ENCODE data around the gene NEXN. TPM values are rescaled to one million over a fixed set of nuclear protein-coding genes. Genes with fewer than 3 reads are reported as not detected.
A peak's percentile ranks its signal among the peaks of the same experiment; 100 is the strongest.

NEXN gene
- total and polyA plus RNA-seq, 2 of the 13 experiments (the other 11 are each of a cell fraction or from before 2014, with no cell fraction given) = 0.07 to 0.97 TPM

DNA sequence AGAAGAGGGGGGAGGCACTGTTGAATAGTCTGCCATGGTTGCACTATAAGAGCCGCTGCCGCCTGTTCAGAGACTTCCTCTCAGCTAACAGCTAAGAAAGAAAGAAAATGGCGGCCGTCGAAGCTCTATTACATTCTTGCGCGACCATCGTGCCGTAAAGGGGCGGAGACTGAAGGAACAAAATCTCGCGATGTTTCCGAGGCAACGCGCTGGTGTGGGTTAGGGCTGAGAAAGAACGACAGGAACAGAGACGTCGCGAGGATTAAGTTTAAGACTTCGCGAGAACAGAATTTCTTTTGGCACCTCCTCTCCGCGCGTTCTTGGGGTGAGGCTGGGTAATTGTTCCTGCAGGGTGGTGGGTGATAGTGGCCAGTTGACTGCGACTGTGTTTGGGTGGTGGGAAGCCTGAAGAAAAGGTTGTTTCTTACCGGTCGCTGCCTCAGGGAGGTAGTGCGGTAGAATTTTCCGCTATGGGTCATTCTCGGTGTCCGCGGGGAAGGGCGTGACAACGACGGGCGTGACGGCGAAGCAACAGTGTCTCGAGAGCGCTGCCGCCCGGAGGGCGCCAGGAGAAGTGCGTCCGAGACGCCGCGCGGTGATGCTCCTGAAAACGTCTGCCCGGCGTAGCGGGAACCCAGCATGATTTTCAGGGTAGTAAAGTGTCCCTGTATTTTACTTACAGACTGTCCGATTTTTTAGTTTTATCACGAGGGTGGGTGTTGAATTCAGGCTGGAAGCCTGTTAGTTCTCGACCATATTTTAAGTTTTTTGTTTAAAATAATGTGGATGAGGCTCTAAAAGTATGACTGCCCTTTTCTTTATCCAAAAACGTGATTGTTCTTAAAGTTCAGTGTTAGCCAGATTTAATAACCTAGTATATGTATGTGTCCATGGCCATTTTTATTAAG lies 90.8 kb downstream of the NEXN start, which contains the start of gene FUBP1 (continued):
- TF ChIP-seq NCOA2 (CRISPR knock-in tag; IDR thresholded peaks at IDR 0.05) = peak; percentile 26; the same call in 1 of the 2 replicates
- no peak for TF ChIP-seq ZNF678 (CRISPR knock-in tag; IDR thresholded peaks at IDR 0.05)
- no peak for TF ChIP-seq ZNF761 (CRISPR knock-in tag; conservative IDR thresholded peaks at IDR 0.05)
- TF ChIP-seq, protein P1, sequence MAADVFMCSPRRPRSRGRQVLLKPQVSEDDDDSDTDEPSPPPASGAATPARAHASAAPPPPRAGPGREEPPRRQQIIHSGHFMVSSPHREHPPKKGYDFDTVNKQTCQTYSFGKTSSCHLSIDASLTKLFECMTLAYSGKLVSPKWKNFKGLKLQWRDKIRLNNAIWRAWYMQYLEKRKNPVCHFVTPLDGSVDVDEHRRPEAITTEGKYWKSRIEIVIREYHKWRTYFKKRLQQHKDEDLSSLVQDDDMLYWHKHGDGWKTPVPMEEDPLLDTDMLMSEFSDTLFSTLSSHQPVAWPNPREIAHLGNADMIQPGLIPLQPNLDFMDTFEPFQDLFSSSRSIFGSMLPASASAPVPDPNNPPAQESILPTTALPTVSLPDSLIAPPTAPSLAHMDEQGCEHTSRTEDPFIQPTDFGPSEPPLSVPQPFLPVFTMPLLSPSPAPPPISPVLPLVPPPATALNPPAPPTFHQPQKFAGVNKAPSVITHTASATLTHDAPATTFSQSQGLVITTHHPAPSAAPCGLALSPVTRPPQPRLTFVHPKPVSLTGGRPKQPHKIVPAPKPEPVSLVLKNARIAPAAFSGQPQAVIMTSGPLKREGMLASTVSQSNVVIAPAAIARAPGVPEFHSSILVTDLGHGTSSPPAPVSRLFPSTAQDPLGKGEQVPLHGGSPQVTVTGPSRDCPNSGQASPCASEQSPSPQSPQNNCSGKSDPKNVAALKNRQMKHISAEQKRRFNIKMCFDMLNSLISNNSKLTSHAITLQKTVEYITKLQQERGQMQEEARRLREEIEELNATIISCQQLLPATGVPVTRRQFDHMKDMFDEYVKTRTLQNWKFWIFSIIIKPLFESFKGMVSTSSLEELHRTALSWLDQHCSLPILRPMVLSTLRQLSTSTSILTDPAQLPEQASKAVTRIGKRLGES (CRISPR knock-in tag; IDR thresholded peaks at IDR 0.05; ENCODE audit: borderline replicate concordance) = no peak
- peak; percentile 76; the same call in 1 of the 2 replicates for TF ChIP-seq ZC3H13 (CRISPR knock-in tag; IDR thresholded peaks at IDR 0.05)
- no peak for TF ChIP-seq RCOR2 (CRISPR knock-in tag; IDR thresholded peaks at IDR 0.05)
- TF ChIP-seq EP300 (IDR thresholded peaks at IDR 0.05; ENCODE audit: low read depth in 2 of 2, low read length in 2 of 2) = no peak; a peak in 2 of 4 replicates
- TF ChIP-seq EP300 (CRISPR knock-in tag; IDR thresholded peaks at IDR 0.05; ENCODE audit: borderline replicate concordance) = 0 out of 2 replicates have a peak, but pooled peaks have one; percentile 19
- TF ChIP-seq RXRB (CRISPR knock-in tag; IDR thresholded peaks at IDR 0.05; ENCODE audit: borderline replicate concordance) = 0 out of 2 replicates have a peak, but pooled peaks have one; percentile 3
- TF ChIP-seq ZNF550 (CRISPR knock-in tag; IDR thresholded peaks at IDR 0.05; ENCODE audit: borderline replicate concordance) = no peak
- TF ChIP-seq, protein P2, sequence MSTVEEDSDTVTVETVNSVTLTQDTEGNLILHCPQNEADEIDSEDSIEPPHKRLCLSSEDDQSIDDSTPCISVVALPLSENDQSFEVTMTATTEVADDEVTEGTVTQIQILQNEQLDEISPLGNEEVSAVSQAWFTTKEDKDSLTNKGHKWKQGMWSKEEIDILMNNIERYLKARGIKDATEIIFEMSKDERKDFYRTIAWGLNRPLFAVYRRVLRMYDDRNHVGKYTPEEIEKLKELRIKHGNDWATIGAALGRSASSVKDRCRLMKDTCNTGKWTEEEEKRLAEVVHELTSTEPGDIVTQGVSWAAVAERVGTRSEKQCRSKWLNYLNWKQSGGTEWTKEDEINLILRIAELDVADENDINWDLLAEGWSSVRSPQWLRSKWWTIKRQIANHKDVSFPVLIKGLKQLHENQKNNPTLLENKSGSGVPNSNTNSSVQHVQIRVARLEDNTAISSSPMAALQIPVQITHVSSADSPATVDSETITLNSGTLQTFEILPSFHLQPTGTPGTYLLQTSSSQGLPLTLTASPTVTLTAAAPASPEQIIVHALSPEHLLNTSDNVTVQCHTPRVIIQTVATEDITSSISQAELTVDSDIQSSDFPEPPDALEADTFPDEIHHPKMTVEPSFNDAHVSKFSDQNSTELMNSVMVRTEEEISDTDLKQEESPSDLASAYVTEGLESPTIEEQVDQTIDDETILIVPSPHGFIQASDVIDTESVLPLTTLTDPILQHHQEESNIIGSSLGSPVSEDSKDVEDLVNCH (CRISPR knock-in tag; IDR thresholded peaks at IDR 0.05) = no peak
- no peak for TF ChIP-seq JUNB (CRISPR knock-in tag; IDR thresholded peaks at IDR 0.05; ENCODE audit: borderline replicate concordance)
- TF ChIP-seq, protein P3, sequence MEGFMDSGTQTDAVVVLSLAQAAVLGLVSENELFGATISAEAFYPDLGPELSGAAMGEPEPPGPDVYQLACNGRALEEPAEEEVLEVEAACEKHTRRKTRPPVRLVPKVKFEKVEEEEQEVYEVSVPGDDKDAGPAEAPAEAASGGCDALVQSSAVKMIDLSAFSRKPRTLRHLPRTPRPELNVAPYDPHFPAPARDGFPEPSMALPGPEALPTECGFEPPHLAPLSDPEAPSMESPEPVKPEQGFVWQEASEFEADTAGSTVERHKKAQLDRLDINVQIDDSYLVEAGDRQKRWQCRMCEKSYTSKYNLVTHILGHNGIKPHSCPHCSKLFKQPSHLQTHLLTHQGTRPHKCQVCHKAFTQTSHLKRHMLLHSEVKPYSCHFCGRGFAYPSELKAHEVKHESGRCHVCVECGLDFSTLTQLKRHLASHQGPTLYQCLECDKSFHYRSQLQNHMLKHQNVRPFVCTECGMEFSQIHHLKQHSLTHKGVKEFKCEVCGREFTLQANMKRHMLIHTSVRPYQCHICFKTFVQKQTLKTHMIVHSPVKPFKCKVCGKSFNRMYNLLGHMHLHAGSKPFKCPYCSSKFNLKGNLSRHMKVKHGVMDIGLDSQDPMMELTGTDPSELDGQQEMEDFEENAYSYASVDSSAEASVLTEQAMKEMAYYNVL (CRISPR knock-in tag; IDR thresholded peaks at IDR 0.05; ENCODE audit: borderline replicate concordance) = no peak
- TF ChIP-seq SSRP1 (CRISPR knock-in tag; IDR thresholded peaks at IDR 0.05) = no peak
- no peak for TF ChIP-seq TRIM24 (CRISPR knock-in tag; IDR thresholded peaks at IDR 0.05)
- 0 out of 2 replicates have a peak, but pooled peaks have one; percentile 18 for TF ChIP-seq FOXJ3 (CRISPR knock-in tag; IDR thresholded peaks at IDR 0.05; ENCODE audit: borderline replicate concordance)
- 0 out of 2 replicates have a peak, but pooled peaks have one; percentile 74 for TF ChIP-seq ZNF615 (CRISPR knock-in tag; IDR thresholded peaks at IDR 0.05; ENCODE audit: borderline replicate concordance)
- TF ChIP-seq, protein P4, sequence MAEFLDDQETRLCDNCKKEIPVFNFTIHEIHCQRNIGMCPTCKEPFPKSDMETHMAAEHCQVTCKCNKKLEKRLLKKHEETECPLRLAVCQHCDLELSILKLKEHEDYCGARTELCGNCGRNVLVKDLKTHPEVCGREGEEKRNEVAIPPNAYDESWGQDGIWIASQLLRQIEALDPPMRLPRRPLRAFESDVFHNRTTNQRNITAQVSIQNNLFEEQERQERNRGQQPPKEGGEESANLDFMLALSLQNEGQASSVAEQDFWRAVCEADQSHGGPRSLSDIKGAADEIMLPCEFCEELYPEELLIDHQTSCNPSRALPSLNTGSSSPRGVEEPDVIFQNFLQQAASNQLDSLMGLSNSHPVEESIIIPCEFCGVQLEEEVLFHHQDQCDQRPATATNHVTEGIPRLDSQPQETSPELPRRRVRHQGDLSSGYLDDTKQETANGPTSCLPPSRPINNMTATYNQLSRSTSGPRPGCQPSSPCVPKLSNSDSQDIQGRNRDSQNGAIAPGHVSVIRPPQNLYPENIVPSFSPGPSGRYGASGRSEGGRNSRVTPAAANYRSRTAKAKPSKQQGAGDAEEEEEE (CRISPR knock-in tag; IDR thresholded peaks at IDR 0.05; ENCODE audit: borderline replicate concordance) = no peak
- TF ChIP-seq KLF15 (CRISPR knock-in tag; IDR thresholded peaks at IDR 0.05; ENCODE audit: borderline replicate concordance) = no peak; the same call in 1 of the 2 replicates

Data from HepG2 (cell line).